Lower leg skin (tissue), 3 donors: ENCODE data around the gene HTR1D.
"Not testable (repeated sequence)": the region's sequence is repeated elsewhere in the genome, so short reads cannot be mapped to it uniquely, and the experiment has no call there.

Source experiments
- CTCF ChIP-seq, 3 donors: fragments of 450-650 bp; IDR thresholded peaks; one replicate each; pipeline ENCODE4 v1.5.1; 2016; ENCODE audit warnings: antibody characterized with exemption in 3 of 3, mild to moderate bottlenecking in 3 of 3, moderate library complexity in 2 of 3
- POLR2A ChIP-seq, 2 donors: fragments of 450-650 bp; IDR thresholded peaks; one replicate each; pipeline ENCODE4 v1.6.1; 2016 to 2017; ENCODE audit warnings: antibody characterized with exemption in 2 of 2, mild to moderate bottlenecking in 1 of 2, moderate library complexity in 1 of 2

DNA sequence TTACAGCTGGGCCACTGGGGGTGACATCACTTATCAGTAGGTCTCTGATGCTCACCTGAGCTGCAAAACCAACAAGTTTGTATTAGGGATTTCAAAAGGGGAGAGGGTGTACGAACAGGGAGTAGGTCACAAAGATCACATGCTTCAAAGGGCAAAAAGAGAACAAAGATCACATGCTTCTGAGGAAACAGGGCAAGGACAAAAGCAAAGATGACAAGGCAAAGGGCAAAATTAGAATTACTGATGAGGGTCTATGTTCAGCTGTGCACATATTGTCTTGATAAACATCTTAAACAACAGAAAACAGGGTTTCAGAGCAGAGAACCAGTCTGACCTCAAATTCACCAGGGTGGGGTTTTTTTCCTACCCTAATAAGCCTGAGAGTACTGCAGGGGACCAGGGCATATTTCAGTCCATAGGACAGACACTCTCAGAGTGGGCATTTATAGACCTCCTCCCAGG is 6.2 kb upstream of the HTR1D start:
- not testable (repeated sequence) for TF ChIP-seq CTCF, POLR2A (IDR thresholded peaks at IDR 0.05)
